ENCODE measurements around the gene ARHGEF28.
A peak's percentile ranks its signal among the peaks of the same experiment; 100 is the strongest.

ARHGEF28 gene

GRCh38 chr5:73625944-73626811, at the start of gene ARHGEF28:
ARHGEF28 (plus strand) TSS chr5:73626196; CDS start chr5:73684852, 58,656 bp downstream.
- peak in 1 of 2 donors; percentile 5 for DNase-seq (ENCODE audit: low read depth in 2 of 2)

GRCh38 chr5:73582285-73583145, 43.5 kb upstream of the ARHGEF28 start:
- no peak for DNase-seq (ENCODE audit: low read depth in 2 of 2)

- no peak for DNase-seq (ENCODE audit: low read depth in 2 of 2)
Observed at GRCh38 chr5:73587923-73588322, 38.1 kb upstream of the ARHGEF28 start.

GRCh38 chr5:73591102-73591695, 34.8 kb upstream of the ARHGEF28 start:
- DNase-seq (ENCODE audit: low read depth in 2 of 2) = peak; percentile 2 to 39

GRCh38 chr5:73591698-73592501, 34.1 kb upstream of the ARHGEF28 start:
- DNase-seq (ENCODE audit: low read depth in 2 of 2) = no peak

GRCh38 chr5:73592551-73592950, 33.4 kb upstream of the ARHGEF28 start:
- no peak for DNase-seq (ENCODE audit: low read depth in 2 of 2)

- peak in 1 of 2 donors; percentile 6 for DNase-seq (ENCODE audit: low read depth in 2 of 2)
Observed at GRCh38 chr5:73596705-73597328, 29.2 kb upstream of the ARHGEF28 start.

GRCh38 chr5:73599380-73599779, 26.6 kb upstream of the ARHGEF28 start:
- no peak for DNase-seq (ENCODE audit: low read depth in 2 of 2)

GRCh38 chr5:73603998-73604397, 22.0 kb upstream of the ARHGEF28 start:
- no peak for DNase-seq (ENCODE audit: low read depth in 2 of 2)

- DNase-seq (ENCODE audit: low read depth in 2 of 2) = no peak
Observed at GRCh38 chr5:73605223-73606087, 20.5 kb upstream of the ARHGEF28 start.

GRCh38 chr5:73606206-73606753, 19.7 kb upstream of the ARHGEF28 start:
- DNase-seq (ENCODE audit: low read depth in 2 of 2) = no peak

- DNase-seq (ENCODE audit: low read depth in 2 of 2) = no peak
Observed at GRCh38 chr5:73607228-73607627, 18.8 kb upstream of the ARHGEF28 start.

GRCh38 chr5:73612799-73613198, 13.2 kb upstream of the ARHGEF28 start:
- no peak for DNase-seq (ENCODE audit: low read depth in 2 of 2)

GRCh38 chr5:73615085-73615484, 10.9 kb upstream of the ARHGEF28 start:
- DNase-seq (ENCODE audit: low read depth in 2 of 2) = no peak

GRCh38 chr5:73615947-73616346, 10.0 kb upstream of the ARHGEF28 start:
- no peak for DNase-seq (ENCODE audit: low read depth in 2 of 2)

GRCh38 chr5:73617510-73618279, 8.3 kb upstream of the ARHGEF28 start:
- no peak for DNase-seq (ENCODE audit: low read depth in 2 of 2)

- DNase-seq (ENCODE audit: low read depth in 2 of 2) = no peak
Observed at GRCh38 chr5:73619606-73620333, 6.2 kb upstream of the ARHGEF28 start.

- DNase-seq (ENCODE audit: low read depth in 2 of 2) = no peak
Observed at GRCh38 chr5:73620334-73620687, 5.7 kb upstream of the ARHGEF28 start.
